ENCODE data around the gene EVC2.

The EVC2 gene

DNA sequence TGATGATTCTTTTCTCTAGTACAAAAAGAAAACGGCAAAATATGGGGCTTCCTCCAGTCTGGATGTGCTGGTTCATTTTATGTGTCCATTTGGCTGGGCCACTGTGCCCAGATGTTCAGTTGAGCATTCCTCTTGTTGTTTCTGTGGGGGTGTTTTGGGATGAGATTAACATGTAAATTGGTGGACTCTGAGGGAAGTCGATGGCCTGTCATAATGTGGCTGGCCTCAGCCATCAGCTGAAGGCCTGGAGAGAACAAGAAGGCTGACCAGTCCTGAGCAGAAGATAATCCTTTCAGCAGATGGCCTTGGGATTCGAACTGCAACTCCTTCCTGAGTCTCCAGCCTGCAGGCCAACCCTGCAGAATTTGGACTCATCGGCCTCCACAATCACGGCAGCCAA lies 136.7 kb downstream of the EVC2 start:
- DNase-seq (ENCODE audit: low read depth in 2 of 3, low spot score in 1 of 3) = no peak

- DNase-seq (ENCODE audit: low read depth in 2 of 3, low spot score in 1 of 3) = no peak
Observed at GRCh38 chr4:5569451-5569850, 138.9 kb downstream of the EVC2 start.

DNA sequence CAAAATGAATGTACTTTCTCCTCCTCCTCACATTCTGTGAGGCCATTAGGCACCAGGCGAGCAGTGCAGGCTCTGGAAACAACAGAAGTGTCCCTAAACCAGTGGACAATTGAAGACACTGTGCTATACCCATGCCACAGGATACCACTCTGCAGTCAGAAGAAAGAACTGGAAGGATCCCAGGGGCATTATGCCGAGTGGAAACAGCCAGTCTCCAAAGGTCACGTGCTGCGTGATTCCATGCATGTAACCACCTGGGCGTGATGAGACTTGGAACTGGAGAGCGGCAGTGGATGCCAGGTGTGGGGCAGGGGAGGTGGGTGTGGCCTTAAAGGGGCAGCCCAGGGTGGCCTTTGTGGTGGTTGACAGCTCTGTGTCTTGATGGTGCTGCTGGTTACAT lies 139.4 kb downstream of the EVC2 start:
- no peak for DNase-seq (ENCODE audit: low read depth in 2 of 3, low spot score in 1 of 3)

DNA sequence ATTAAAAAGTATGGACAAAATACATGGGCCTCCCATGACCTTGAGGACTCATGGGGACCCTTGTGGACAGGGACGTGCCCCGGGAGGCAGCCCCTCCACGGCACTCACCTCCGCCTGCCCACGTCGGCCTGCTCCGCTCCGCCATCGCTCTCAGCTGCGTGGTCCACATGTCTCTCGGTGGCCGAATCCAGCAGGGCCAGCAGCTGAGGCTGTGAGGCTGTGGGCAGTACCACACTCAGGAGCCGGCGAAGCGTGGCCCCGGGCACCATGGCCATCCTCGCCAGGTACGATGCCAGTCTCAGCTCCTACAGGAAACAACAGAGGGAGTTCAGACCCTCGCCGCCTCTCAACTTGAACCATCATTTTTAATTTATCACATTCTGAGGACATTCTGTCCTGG lies 140.0 kb downstream of the EVC2 start:
- DNase-seq (ENCODE audit: low read depth in 2 of 3, low spot score in 1 of 3) = no peak

DNA sequence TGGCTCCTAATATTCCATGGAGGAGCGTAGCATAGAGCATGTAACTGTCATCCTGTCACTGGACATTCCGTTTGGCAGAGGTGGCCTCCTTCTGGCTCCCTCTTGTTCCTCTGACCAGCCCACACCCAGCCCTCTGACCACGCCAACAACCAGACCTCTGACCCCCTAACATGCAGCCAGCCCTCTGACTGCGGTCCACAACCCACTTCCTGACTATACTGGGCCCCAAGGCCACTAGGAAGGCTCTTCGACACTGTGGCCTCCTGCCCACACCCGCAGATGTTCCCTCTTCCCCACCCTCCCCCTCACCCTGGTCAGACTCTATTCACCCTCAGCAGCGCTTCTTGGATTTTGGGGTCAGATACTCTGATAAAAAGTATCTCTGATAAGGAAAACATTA lies 141.4 kb downstream of the EVC2 start:
- DNase-seq (ENCODE audit: low read depth in 2 of 3, low spot score in 1 of 3) = no peak

GRCh38 chr4:5566526-5566925 lies 141.8 kb downstream of the EVC2 start:
- DNase-seq (ENCODE audit: low read depth in 2 of 3, low spot score in 1 of 3) = no peak

- no peak for DNase-seq (ENCODE audit: low read depth in 2 of 3, low spot score in 1 of 3)
Observed at GRCh38 chr4:5563856-5564255, 144.5 kb downstream of the EVC2 start.

GRCh38 chr4:5562476-5562875 lies 145.9 kb downstream of the EVC2 start:
- DNase-seq (ENCODE audit: low read depth in 2 of 3, low spot score in 1 of 3) = no peak

- no peak for DNase-seq (ENCODE audit: low read depth in 2 of 3, low spot score in 1 of 3)
Observed at GRCh38 chr4:5561286-5561685, 147.1 kb downstream of the EVC2 start.

DNA sequence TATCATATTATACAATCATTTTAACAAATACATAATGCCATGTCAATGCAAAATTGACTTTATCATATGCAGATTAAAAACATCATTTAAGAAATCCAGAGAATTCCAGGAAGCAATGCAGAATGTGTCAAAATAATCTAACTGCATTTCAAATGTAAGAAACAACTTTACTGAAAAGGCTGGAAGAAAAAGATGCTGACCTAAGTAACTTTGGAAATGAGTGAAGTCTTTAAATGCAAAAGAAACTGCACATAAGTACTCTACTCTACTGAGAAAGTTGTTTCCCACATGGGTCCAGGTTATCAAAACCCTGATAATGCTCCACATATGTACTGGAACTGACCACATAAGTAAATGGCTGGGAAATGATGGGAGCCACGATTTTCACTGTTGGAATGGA lies 149.9 kb downstream of the EVC2 start:
- DNase-seq (ENCODE audit: low read depth in 2 of 3, low spot score in 1 of 3) = no peak

- no peak for DNase-seq (ENCODE audit: low read depth in 2 of 3, low spot score in 1 of 3)
Observed at GRCh38 chr4:5554376-5554775, 154.0 kb downstream of the EVC2 start.

GRCh38 chr4:5553801-5554200 lies 154.6 kb downstream of the EVC2 start:
- DNase-seq (ENCODE audit: low read depth in 2 of 3, low spot score in 1 of 3) = no peak

DNA sequence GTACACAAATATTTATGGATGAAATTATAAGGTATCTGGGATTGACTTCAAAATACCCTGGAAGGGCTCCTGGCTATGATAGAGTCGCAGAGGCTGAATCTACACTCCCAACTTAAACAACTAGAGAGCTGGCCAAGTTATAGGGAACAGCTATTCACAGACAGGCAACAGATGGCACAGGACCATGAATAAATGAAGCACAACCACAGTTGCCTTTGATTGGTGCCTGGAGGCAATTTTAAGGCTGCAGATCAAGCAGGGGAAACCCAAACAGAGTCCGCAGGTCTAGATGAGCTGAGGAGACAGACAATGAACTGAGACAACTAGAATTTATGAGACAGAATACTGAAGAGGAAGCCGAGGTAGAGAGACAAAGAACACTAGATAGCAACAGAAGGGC lies 155.9 kb downstream of the EVC2 start:
- DNase-seq (ENCODE audit: low read depth in 2 of 3, low spot score in 1 of 3) = no peak

- DNase-seq (ENCODE audit: low read depth in 2 of 3, low spot score in 1 of 3) = no peak
Observed at GRCh38 chr4:5547651-5548249, 160.6 kb downstream of the EVC2 start.

GRCh38 chr4:5545271-5545670 lies 163.1 kb downstream of the EVC2 start:
- DNase-seq (ENCODE audit: low read depth in 2 of 3, low spot score in 1 of 3) = no peak

DNA sequence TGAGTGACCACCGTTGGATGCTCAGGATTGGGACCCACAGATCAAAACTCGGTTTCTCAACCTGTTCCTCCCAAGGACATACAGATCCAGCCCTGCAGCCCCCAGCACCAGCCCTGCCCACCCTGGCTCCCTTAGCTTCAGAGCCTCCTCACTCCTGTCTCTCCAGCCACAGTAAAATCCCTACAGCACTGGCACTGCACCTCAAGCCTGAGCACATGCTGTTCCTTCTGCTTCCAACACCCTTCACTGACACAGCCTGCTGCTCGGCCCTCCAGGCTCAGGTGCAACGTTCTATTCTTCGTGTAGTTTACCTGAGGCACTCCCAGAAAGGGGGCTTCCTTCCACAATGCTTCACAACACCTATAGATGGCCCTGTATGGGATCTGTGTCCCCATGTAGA lies 163.6 kb downstream of the EVC2 start:
- no peak for DNase-seq (ENCODE audit: low read depth in 2 of 3, low spot score in 1 of 3)

DNA sequence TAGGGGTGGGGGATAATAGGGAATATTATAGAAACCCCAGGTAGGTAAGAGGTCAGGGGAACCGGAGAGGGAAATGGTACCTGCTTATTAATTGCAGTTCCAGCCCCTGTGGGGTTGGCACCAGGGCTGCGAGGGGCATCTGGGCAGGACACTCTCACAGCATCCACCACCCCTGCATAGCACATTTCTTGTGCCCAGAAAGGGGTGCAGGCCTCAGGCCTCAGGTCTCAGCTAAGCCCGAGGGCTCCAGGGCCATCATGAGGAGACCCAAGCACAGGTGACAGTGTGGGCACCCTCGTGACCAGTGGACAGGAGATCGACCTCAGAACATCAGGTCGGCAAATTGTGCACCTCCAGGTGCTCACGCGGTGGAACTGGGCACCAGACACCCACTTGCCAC lies 164.7 kb downstream of the EVC2 start:
- DNase-seq (ENCODE audit: low read depth in 2 of 3, low spot score in 1 of 3) = no peak

DNA sequence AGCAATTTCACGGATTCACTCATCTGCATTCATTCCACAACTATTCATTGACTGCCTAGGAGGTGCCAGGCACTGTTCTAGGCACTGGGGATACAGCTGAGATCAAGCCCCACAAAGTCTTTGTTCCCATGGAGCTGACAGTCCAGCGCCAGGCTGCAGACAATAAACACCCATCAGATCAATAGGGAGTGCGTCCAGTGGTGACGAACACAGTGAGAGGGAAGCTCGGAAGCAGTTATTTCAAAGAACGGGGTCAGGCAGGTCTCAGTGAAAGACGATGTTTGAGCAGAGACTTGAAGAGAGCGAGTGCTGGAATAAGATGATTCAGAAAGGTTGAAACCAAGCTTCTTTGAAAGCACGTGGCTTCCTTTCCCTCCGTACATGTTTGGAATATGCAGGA lies 167.2 kb downstream of the EVC2 start:
- DNase-seq (ENCODE audit: low read depth in 2 of 3, low spot score in 1 of 3) = no peak

GRCh38 chr4:5539584-5539983 lies 168.8 kb downstream of the EVC2 start:
- no peak for DNase-seq (ENCODE audit: low read depth in 2 of 3, low spot score in 1 of 3)

DNA sequence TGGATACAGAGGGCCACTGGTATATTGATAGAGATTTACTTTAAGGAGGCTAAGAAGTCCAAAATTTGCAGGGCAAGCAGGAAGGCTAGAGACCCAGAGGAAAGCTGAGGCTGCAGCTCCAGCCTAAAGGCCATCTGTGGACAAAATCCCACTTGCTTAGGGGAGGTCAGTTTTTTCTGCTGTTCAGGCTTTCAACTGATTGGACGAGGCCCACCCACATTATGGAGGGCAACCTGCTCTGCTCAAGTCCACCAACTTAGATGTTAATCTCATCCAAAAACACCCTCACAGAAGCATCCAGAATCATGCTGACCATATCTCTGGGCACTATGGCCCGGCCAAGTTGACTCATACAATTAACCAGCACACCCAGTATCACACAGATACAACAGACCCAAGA lies 176.3 kb downstream of the EVC2 start:
- DNase-seq (ENCODE audit: low read depth in 2 of 3, low spot score in 1 of 3) = no peak

DNA sequence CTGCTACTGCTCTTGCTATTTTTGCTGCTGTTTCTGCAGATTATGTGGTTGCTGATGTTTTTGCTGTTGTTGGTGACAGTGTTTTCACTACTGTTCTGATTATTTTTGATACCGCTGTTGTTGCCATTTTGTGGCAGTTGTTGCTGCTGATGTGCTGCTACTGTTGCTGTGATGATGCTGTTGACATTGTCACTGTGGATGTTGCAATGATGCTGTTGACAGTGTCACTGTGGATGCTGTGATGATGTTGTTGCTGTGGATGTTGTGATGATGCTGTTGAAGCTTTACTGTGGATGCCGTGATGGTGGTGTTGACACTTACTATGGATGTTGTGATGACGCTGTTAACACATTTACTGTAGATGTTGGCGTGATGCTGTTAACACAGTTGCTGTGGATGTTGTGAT lies 180.3 kb downstream of the EVC2 start:
- no peak for DNase-seq (ENCODE audit: low read depth in 2 of 3, low spot score in 1 of 3)

DNA sequence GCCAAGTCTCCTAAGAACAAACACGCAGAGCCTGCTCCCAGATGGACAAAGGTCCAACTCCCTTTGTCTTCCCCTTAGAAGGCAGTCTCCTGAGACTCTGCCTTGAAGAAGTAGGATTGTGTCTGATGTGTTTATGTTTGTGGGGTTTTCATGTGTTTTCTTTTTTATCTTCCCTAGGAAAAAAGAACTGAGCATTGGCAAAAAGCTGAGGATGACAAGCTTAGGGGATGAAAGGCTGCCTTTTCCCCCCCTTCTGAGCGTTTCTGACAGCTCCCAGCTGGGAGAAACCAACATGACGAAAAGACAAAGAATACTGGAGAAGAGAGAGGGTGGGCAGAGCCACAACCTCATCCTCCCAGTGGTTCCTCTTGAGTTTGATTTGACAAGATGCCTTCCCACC lies 181.1 kb downstream of the EVC2 start:
- DNase-seq (ENCODE audit: low read depth in 2 of 3, low spot score in 1 of 3) = no peak

DNA sequence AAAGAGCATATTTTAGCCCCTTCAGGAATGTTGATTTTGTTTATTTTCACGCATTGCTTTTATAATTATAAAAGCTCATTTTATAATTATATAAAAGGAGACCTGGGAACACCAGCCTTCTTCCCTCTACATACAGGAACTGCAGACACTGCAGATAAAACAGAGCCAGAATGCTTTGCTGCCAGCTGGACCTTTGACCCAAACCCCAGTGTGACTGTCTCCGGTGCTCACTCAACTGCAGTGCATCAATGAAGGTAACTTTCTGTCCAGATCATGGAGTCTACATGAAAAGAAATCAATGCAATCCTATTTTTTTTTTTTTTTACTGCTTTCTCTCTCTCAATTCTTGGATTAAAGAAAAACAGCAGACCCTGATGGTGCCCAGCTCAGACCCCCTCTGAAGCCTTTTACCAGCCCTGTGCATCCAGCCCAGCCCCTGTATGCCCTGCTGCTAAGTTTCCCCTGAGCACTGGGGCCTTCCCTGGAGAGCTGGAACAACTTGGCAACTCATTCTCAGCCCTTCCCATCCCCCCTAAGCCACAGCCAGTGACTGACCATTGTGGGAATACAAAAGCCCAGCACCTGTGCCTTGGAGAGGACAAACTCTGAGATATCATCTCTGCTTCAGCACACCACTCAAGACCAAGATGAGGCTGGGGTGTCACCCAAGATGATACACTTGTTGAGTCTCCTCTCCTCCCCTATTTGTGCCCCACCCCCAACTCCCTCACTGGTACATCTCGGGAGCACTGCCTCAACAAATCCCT lies 182.1 kb downstream of the EVC2 start:
- DNase-seq (ENCODE audit: low read depth in 2 of 3, low spot score in 1 of 3) = no peak

All from stimulated activated CD4-positive, alpha-beta T cell treated with anti-CD3 and anti-CD28 coated beads, Interleukin-12 subunit alpha, Interleukin-12 subunit beta, amount 100 ng/mL, for 48 hours (primary cell).